Stimulated activated CD4-positive, alpha-beta T cell treated with anti-CD3 and anti-CD28 coated beads, TNF-alpha, amount 100 ng/mL, for 24 hours (primary cell): ENCODE results near the gene CYP1B1.

Source experiments
- DNase-seq, 3 experiments: peaks; one replicate each; pipeline ENCODE4 v3.0.0-alpha.2; 2020; ENCODE audit warnings: low read depth in 3 of 3

The CYP1B1 gene

GRCh38 chr2:38076710-38077430, 919 bp upstream of the CYP1B1 start:
- DNase-seq = peak; percentile 54 to 84 (median 55)

- DNase-seq = peak in 2 of 3 experiments; percentile 7 to 70
These were observed 280 bp upstream of the CYP1B1 start for GRCh38 chr2:38076152-38076709.

- DNase-seq = no peak
These were observed 1.0 kb downstream of the CYP1B1 start for GRCh38 chr2:38074764-38075506.

- no peak for DNase-seq
These were observed 1.7 kb downstream of the CYP1B1 start for GRCh38 chr2:38074058-38074763.

- DNase-seq = no peak
These were observed 2.5 kb downstream of the CYP1B1 start for GRCh38 chr2:38073211-38074057.

GRCh38 chr2:38070438-38070837, 5.5 kb downstream of the CYP1B1 start:
- DNase-seq = no peak

GRCh38 chr2:38068234-38068633, 7.7 kb downstream of the CYP1B1 start:
- no peak for DNase-seq

- DNase-seq = no peak
These were observed 9.4 kb downstream of the CYP1B1 start for GRCh38 chr2:38066421-38067115.

GRCh38 chr2:38065502-38066135, 10.3 kb downstream of the CYP1B1 start:
- DNase-seq = no peak

GRCh38 chr2:38064801-38065501, 11.0 kb downstream of the CYP1B1 start:
- no peak for DNase-seq

GRCh38 chr2:38060236-38061018, 15.5 kb downstream of the CYP1B1 start:
- DNase-seq = no peak

GRCh38 chr2:38057651-38058410, 18.1 kb downstream of the CYP1B1 start:
- no peak for DNase-seq

- no peak for DNase-seq
These were observed 19.7 kb downstream of the CYP1B1 start for GRCh38 chr2:38056216-38056615.

- no peak for DNase-seq
These were observed 30.1 kb downstream of the CYP1B1 start for GRCh38 chr2:38045811-38046210.

- DNase-seq = no peak
These were observed 36.6 kb downstream of the CYP1B1 start for GRCh38 chr2:38039121-38039910.

GRCh38 chr2:38038682-38039081, 37.3 kb downstream of the CYP1B1 start:
- no peak for DNase-seq
